ENCODE measurements around the gene RPL37. TPM values are rescaled to one million over a fixed set of nuclear protein-coding genes. Genes with fewer than 3 reads are reported as not detected.
"Not testable (repeated sequence)": the region's sequence is repeated elsewhere in the genome, so short reads cannot be mapped to it uniquely, and the experiment has no call there.

The RPL37 gene
- total RNA-seq, 1 donor from 2014 or later = 1,090 TPM

DNA sequence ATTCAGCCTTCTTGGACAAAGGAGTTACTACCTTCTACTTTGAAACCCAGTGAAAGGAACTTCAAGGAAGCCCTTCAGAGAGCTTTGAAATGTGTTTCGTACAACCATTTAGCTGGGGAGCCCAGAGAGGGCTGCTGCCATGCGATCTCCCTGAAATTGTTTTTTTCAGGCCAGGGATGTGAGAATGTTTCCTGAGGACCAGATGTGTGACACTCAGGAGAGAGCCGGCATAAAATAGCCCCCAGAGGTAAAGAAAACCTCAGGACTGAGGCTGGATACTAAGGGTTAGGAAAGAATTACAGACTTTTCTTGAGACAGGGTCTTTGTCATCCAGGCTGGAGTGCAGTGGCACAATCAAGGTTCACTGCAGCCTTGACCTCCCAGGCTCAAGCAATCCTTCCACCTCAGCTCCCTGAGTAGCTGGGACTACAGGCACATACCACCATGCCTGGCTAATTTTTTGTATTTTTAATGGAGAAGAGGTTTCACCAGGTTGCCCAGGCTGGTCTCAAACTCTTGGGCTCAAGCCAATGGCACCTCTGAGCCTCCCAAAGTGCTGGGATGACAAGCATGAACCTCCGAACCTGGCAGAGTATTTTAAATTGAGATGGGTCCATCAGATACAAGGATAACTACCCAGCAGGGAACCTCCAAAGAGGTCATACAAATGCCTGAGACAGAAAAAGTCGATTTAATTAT, 8.4 kb downstream of the RPL37 start:
- Histone ChIP-seq H3K4me3 (ENCODE audit: insufficient read depth, low read depth, low read length) (no peak overlapping the region), H3K27me3 (ENCODE audit: insufficient read depth, low read length) (no peaks in the 10 kb centered on the region), H3K4me1 (ENCODE audit: insufficient read depth, low read length) (peaks cover 5% of the 10 kb centered on the region), H2AFZ (ENCODE audit: low read depth, low read length) (no peak overlapping the region), H3K36me3 (ENCODE audit: insufficient read depth, low read length) (peaks cover 57% of the 10 kb centered on the region), H4K20me1 (ENCODE audit: insufficient read depth, low read length) (peaks cover 66% of the 10 kb centered on the region), H3K9ac (ENCODE audit: low read length) (no peak overlapping the region), H3K9me3 (ENCODE audit: insufficient read depth, low read depth, low read length) (no peaks in the 10 kb centered on the region), H3K4me2 (ENCODE audit: low read length) (no peak overlapping the region), H3K79me2 (ENCODE audit: insufficient read depth, low read length) (peaks cover 25% of the 10 kb centered on the region), H3K27ac (ENCODE audit: low read depth, low read length) (no peak overlapping the region)
- no peak for FAIRE-seq
- TF ChIP-seq, protein P1, sequence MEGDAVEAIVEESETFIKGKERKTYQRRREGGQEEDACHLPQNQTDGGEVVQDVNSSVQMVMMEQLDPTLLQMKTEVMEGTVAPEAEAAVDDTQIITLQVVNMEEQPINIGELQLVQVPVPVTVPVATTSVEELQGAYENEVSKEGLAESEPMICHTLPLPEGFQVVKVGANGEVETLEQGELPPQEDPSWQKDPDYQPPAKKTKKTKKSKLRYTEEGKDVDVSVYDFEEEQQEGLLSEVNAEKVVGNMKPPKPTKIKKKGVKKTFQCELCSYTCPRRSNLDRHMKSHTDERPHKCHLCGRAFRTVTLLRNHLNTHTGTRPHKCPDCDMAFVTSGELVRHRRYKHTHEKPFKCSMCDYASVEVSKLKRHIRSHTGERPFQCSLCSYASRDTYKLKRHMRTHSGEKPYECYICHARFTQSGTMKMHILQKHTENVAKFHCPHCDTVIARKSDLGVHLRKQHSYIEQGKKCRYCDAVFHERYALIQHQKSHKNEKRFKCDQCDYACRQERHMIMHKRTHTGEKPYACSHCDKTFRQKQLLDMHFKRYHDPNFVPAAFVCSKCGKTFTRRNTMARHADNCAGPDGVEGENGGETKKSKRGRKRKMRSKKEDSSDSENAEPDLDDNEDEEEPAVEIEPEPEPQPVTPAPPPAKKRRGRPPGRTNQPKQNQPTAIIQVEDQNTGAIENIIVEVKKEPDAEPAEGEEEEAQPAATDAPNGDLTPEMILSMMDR (IDR thresholded peaks at IDR 0.05; ENCODE audit: insufficient read depth, low read depth, low read length) = no peak
- no peak for TF ChIP-seq EZH2 (IDR thresholded peaks at IDR 0.05; ENCODE audit: insufficient read depth, low read length)
- Mint-ChIP-seq H3K36me3 (ENCODE audit: low read depth, unreplicated experiment) (peaks cover 25% of the 10 kb centered on the region), H3K4me3 (ENCODE audit: unreplicated experiment) (no peak overlapping the region), H3K27me3 (ENCODE audit: low read depth, unreplicated experiment) (no peaks in the 10 kb centered on the region), H3K27ac (ENCODE audit: unreplicated experiment) (peak overlapping the region; percentile 34), H3K9me3 (ENCODE audit: unreplicated experiment) (no peaks in the 10 kb centered on the region), H3K4me1 (ENCODE audit: low read depth, unreplicated experiment) (peaks cover 28% of the 10 kb centered on the region)
- no peak for DNase-seq (ENCODE audit: low read depth)

DNA sequence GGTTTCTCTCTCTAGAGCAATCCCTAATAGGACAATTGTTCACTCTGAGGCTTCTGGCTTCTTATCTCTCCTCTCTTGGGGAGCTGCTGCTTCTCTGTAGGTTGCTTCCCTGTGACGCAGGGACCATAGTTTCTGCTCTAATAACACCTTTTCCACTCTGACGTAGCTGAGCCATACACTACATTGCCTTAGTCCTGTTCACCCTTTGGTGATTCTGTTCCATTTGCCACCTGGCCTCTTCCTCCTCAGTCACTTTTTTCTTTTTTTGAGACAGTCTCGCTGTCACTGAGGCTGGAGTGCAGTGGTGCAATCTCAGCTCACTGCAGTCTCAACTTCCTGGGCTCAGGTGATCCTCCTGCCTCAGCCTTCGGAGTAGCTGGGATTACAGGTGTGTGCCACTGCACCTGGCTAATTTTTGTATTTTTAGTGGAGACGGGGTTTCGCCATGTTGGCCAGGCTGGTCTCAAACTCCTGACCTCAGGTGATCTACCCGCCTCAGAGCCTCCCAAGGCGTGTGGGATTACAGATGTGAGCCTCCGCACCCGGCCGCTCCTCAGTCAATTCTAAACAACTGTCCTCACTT, 9.5 kb downstream of the RPL37 start:
- H3K36me3 Mint-ChIP-seq (ENCODE audit: low read depth, unreplicated experiment) = peaks cover 25% of the 10 kb centered on the region
- H3K9me3 Mint-ChIP-seq (ENCODE audit: unreplicated experiment); DNase-seq (ENCODE audit: low read depth); H3K4me3 ChIP-seq (ENCODE audit: insufficient read depth, low read depth, low read length); H3K27me3 ChIP-seq (ENCODE audit: insufficient read depth, low read length); H3K9ac ChIP-seq (ENCODE audit: low read length); FAIRE-seq; H3K27ac ChIP-seq (ENCODE audit: low read depth, low read length); H3K4me1 ChIP-seq (ENCODE audit: insufficient read depth, low read length); H3K9me3 ChIP-seq (ENCODE audit: insufficient read depth, low read depth, low read length); H3K27me3 Mint-ChIP-seq (ENCODE audit: low read depth, unreplicated experiment); H2AFZ ChIP-seq (ENCODE audit: low read depth, low read length); H3K4me2 ChIP-seq (ENCODE audit: low read length): not testable (repeated sequence)
- H3K4me3 Mint-ChIP-seq (ENCODE audit: unreplicated experiment) = peak overlapping the region; percentile 54
- peaks cover 50% of the 10 kb centered on the region for H3K36me3 ChIP-seq (ENCODE audit: insufficient read depth, low read length)
- peaks cover 26% of the 10 kb centered on the region for H3K4me1 Mint-ChIP-seq (ENCODE audit: low read depth, unreplicated experiment)
- peak overlapping the region; percentile 58 for H3K27ac Mint-ChIP-seq (ENCODE audit: unreplicated experiment)
- peaks cover 14% of the 10 kb centered on the region for H3K79me2 ChIP-seq (ENCODE audit: insufficient read depth, low read length)
- H4K20me1 ChIP-seq (ENCODE audit: insufficient read depth, low read length) = peaks cover 55% of the 10 kb centered on the region

DNA sequence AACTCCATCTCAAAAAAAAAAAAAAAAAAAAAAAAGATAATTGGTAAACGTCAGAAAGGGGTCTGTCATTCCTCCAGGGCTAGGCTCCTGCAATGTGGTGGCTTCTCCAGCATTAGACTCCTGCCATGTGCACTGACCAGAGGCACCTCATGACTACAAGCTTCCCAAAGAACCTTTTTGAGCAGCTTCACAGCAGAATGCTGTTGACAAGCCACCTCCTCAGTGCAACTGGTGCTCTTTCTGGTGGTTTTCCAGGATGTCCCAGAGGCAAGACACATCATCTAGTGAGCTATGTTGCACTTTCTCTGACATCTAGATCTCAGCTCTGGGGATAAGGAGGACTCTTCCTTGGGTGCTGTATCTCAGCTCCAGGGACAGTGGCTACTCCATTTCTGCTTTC, 11.6 kb downstream of the RPL37 start:
- Histone ChIP-seq H3K27ac (ENCODE audit: low read depth, low read length) (no peak overlapping the region), H3K9ac (ENCODE audit: low read length) (no peak overlapping the region), H3K9me3 (ENCODE audit: insufficient read depth, low read depth, low read length) (no peaks in the 10 kb centered on the region), H3K27me3 (ENCODE audit: insufficient read depth, low read length) (no peaks in the 10 kb centered on the region), H3K36me3 (ENCODE audit: insufficient read depth, low read length) (peaks cover 32% of the 10 kb centered on the region), H3K4me2 (ENCODE audit: low read length) (no peak overlapping the region), H4K20me1 (ENCODE audit: insufficient read depth, low read length) (peaks cover 36% of the 10 kb centered on the region), H3K79me2 (ENCODE audit: insufficient read depth, low read length) (no peaks in the 10 kb centered on the region), H3K4me1 (ENCODE audit: insufficient read depth, low read length) (no peaks in the 10 kb centered on the region), H3K4me3 (ENCODE audit: insufficient read depth, low read depth, low read length) (no peak overlapping the region), H2AFZ (ENCODE audit: low read depth, low read length) (no peak overlapping the region)
- Mint-ChIP-seq H3K36me3 (ENCODE audit: low read depth, unreplicated experiment) (peaks cover 17% of the 10 kb centered on the region), H3K9me3 (ENCODE audit: unreplicated experiment) (no peaks in the 10 kb centered on the region), H3K27ac (ENCODE audit: unreplicated experiment) (no peak overlapping the region), H3K27me3 (ENCODE audit: low read depth, unreplicated experiment) (no peaks in the 10 kb centered on the region), H3K4me3 (ENCODE audit: unreplicated experiment) (no peak overlapping the region), H3K4me1 (ENCODE audit: low read depth, unreplicated experiment) (peaks cover 16% of the 10 kb centered on the region)
- TF ChIP-seq EZH2 (IDR thresholded peaks at IDR 0.05; ENCODE audit: insufficient read depth, low read length) = no peak
- TF ChIP-seq, protein P1 (IDR thresholded peaks at IDR 0.05; ENCODE audit: insufficient read depth, low read depth, low read length) = no peak
- FAIRE-seq (no peak), DNase-seq (ENCODE audit: low read depth) (no peak)
